Neural progenitor cell (in vitro differentiated cells): ENCODE results near the gene SLC16A5.

ENCODE experiments used
- EZH2 ChIP-seq: fragments of 200-600 bp; sonication (generic); IDR thresholded peaks from 2 replicates; pipeline ENCODE4 v1.6.1; 2017; ENCODE audit warnings: antibody characterized with exemption, mild to moderate bottlenecking, moderate library complexity
- EZH2phosphoT487 ChIP-seq: fragments of 200-600 bp; sonication (generic); IDR thresholded peaks from 2 replicates; pipeline ENCODE4 v1.6.1; 2017; ENCODE audit warnings: antibody characterized with exemption
- TF ChIP-seq, protein P1 (sequence below): fragments of 200-600 bp; sonication (generic); IDR thresholded peaks from 2 replicates; pipeline ENCODE4 v1.5.1; 2017; ENCODE audit warnings: antibody characterized with exemption, mild to moderate bottlenecking

DNA sequence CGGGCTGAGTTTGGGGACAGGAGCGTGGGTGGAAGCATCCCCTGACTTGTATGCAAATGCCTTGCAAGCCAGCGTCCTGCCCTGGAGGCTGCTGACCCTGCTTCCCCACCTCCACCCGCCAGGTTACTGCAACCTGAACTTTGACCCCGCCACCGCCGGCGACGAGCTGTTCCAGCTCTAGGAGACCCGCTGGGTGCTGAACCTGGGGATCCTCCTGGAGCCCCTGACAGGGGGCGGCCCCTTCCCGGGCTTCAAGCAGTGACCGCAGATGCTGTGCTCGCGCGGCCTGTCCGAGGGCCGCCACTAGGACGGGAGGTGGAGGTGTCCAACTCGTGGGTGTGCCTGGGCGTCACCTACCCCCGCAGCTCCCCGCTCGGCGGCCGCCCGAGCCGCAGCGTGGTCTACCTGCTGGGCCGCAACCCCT is 10.7 kb upstream of the SLC16A5 start:
- TF ChIP-seq, protein P1, sequence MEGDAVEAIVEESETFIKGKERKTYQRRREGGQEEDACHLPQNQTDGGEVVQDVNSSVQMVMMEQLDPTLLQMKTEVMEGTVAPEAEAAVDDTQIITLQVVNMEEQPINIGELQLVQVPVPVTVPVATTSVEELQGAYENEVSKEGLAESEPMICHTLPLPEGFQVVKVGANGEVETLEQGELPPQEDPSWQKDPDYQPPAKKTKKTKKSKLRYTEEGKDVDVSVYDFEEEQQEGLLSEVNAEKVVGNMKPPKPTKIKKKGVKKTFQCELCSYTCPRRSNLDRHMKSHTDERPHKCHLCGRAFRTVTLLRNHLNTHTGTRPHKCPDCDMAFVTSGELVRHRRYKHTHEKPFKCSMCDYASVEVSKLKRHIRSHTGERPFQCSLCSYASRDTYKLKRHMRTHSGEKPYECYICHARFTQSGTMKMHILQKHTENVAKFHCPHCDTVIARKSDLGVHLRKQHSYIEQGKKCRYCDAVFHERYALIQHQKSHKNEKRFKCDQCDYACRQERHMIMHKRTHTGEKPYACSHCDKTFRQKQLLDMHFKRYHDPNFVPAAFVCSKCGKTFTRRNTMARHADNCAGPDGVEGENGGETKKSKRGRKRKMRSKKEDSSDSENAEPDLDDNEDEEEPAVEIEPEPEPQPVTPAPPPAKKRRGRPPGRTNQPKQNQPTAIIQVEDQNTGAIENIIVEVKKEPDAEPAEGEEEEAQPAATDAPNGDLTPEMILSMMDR = no peak
- TF ChIP-seq EZH2 = no peak
- no peak for TF ChIP-seq EZH2phosphoT487
